ENCODE results near the gene EXOC6.

The EXOC6 gene

DNA sequence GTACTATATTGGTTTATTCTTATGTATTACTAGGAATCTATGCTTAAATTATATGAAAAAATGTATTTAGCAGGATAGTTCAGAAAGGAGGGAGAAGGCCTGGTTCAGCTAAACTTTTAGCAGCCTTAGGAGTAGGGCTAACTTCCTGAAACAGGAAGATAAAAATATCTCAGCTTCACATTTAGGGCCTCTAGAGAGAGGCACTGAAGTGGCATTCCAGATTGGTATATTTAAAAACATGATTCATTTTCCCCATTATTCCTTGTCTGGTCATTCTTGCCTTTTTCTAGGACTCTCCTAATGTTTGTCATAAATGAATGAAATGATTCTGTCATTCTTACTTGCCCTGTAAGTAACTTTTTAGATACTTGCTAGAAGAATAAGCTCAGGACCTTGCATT, 149.3 kb downstream of the EXOC6 start:
- no peak for TF ChIP-seq TCF7L2 (IDR thresholded peaks at IDR 0.05; ENCODE audit: borderline replicate concordance, low read depth, low read length)
- no peak for TF ChIP-seq ZBTB20 (tag by site-specific recombination; IDR thresholded peaks at IDR 0.05)
- no peak for TF ChIP-seq ZBTB11 (tag by site-specific recombination; conservative IDR thresholded peaks at IDR 0.05; ENCODE audit: low read depth)
- TF ChIP-seq ZNF501 (tag by site-specific recombination; IDR thresholded peaks at IDR 0.05) = no peak
- no peak for TF ChIP-seq SP2 (tag by site-specific recombination; IDR thresholded peaks at IDR 0.05)
- no peak for TF ChIP-seq ZXDB (tag by site-specific recombination; IDR thresholded peaks at IDR 0.05)
- TF ChIP-seq ZBTB49 (tag by site-specific recombination; IDR thresholded peaks at IDR 0.05; ENCODE audit: low read depth) = no peak
- TF ChIP-seq, protein P1, sequence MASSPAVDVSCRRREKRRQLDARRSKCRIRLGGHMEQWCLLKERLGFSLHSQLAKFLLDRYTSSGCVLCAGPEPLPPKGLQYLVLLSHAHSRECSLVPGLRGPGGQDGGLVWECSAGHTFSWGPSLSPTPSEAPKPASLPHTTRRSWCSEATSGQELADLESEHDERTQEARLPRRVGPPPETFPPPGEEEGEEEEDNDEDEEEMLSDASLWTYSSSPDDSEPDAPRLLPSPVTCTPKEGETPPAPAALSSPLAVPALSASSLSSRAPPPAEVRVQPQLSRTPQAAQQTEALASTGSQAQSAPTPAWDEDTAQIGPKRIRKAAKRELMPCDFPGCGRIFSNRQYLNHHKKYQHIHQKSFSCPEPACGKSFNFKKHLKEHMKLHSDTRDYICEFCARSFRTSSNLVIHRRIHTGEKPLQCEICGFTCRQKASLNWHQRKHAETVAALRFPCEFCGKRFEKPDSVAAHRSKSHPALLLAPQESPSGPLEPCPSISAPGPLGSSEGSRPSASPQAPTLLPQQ (tag by site-specific recombination; IDR thresholded peaks at IDR 0.05) = no peak
- TF ChIP-seq ATF2 (tag by site-specific recombination; IDR thresholded peaks at IDR 0.05; ENCODE audit: low read depth) = no peak
- no peak for TF ChIP-seq ZNF518A (tag by site-specific recombination; conservative IDR thresholded peaks at IDR 0.05; ENCODE audit: low read depth)
- TF ChIP-seq AEBP2 (tag by site-specific recombination; IDR thresholded peaks at IDR 0.05; ENCODE audit: borderline replicate concordance) = no peak
- no peak for TF ChIP-seq SCRT2 (tag by site-specific recombination; IDR thresholded peaks at IDR 0.05)
- no peaks in the 10 kb centered on the region for H3K9me3 ChIP-seq (ENCODE audit: control insufficient read depth, insufficient read depth, low read depth, low read length)
- POLR2A ChIA-PET = no interaction called here
- no peaks in the 10 kb centered on the region; a peak in 1 of 3 replicates for H3K36me3 ChIP-seq (ENCODE audit: control insufficient read depth in 2 of 2, insufficient read depth in 1 of 2, low read length in 2 of 2)
- no peak overlapping the region for H3K4me3 ChIP-seq (ENCODE audit: low read depth, low read length)
- CTCF ChIA-PET = interaction anchor here (1.5 to 2.2 kb wide), 3 partner anchors 8 to 82 kb away, joined by 3 to 10 read pairs (median 7); no protein-coding TSS in a partner anchor
- H3K27ac ChIP-seq (ENCODE audit: extremely low read depth, low read depth, low read length) = no peak overlapping the region
- peaks cover 3% of the 10 kb centered on the region; the same call in 1 of the 2 replicates for H3K4me1 ChIP-seq (ENCODE audit: control insufficient read depth, insufficient read depth, low read length)

Data from HEK293 (cell line).